ENCODE measurements around the gene METAP2.
"Not testable (repeated sequence)": the region's sequence is repeated elsewhere in the genome, so short reads cannot be mapped to it uniquely, and the experiment has no call there.

The METAP2 gene

DNA sequence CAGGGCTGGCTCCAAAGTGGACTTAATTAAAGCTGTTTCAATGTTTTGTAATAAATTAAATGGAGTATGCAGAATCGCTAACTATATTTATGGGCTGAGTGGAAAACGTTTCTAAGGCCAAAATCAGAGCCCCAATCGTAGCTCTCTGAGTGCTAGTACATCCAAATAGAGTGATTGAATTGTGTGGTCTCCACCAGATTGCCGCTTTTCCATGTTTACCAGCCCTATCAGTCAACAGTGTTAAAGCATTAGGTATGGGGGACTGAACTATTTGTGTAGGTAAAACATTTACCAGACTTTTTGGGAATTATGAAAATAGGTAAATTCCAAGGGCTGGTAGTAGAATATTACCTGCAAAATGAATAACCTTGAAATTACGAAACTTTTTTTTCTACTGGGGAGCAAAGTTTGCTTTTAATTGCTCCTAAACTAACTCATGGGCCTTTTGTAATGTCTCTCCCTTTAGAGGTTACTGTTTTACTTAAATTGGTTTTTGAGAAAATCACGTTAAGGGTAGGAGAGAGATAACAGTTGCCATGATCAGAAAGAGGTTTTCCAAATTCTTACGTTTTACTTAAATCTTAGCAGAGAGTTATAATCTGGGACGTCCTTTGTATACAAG is 28.0 kb upstream of the METAP2 start:
- DNase-seq (ENCODE audit: low spot score) (no peak), ATAC-seq (ENCODE audit: low read depth) (no peak)
- no peaks in the 10 kb centered on the region for H3K27me3 ChIP-seq (ENCODE audit: insufficient read depth, poor library complexity, severe bottlenecking)
- H3K4me1 ChIP-seq (ENCODE audit: insufficient read depth, poor library complexity, severe bottlenecking): no peaks in the 10 kb centered on the region
- TF ChIP-seq, protein P1, sequence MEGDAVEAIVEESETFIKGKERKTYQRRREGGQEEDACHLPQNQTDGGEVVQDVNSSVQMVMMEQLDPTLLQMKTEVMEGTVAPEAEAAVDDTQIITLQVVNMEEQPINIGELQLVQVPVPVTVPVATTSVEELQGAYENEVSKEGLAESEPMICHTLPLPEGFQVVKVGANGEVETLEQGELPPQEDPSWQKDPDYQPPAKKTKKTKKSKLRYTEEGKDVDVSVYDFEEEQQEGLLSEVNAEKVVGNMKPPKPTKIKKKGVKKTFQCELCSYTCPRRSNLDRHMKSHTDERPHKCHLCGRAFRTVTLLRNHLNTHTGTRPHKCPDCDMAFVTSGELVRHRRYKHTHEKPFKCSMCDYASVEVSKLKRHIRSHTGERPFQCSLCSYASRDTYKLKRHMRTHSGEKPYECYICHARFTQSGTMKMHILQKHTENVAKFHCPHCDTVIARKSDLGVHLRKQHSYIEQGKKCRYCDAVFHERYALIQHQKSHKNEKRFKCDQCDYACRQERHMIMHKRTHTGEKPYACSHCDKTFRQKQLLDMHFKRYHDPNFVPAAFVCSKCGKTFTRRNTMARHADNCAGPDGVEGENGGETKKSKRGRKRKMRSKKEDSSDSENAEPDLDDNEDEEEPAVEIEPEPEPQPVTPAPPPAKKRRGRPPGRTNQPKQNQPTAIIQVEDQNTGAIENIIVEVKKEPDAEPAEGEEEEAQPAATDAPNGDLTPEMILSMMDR (IDR thresholded peaks at IDR 0.05; ENCODE audit: poor library complexity, severe bottlenecking): no peak
- no peaks in the 10 kb centered on the region for H3K9me3 ChIP-seq (ENCODE audit: severe bottlenecking)
- H3K36me3 ChIP-seq (ENCODE audit: low read depth): no peaks in the 10 kb centered on the region
- H3K4me3 ChIP-seq (ENCODE audit: severe bottlenecking): no peak overlapping the region
- no peak overlapping the region for H3K27ac ChIP-seq (ENCODE audit: poor library complexity, severe bottlenecking)

DNA sequence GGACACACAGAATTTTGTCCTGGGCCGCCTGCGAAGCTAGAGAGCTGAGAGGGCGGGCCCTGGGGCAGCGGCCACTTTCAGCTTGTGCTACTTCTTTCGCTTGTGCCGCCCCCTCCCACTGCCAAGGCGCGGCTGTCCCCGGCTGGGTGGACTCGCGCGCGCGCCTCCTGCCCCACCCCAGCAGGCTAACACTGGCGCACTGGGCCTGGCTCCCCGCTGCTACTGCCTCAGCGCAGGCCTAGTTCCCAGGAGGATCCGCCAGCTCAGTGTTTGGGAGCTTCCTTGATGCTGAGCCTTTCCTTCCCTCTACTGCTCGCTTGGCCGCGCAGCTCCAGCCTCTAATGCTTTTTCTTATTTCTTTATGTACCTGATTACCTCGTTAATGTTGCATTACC is 27.4 kb upstream of the METAP2 start:
- DNase-seq (ENCODE audit: low spot score) (no peak), ATAC-seq (ENCODE audit: low read depth) (no peak)
- Histone ChIP-seq H3K36me3 (ENCODE audit: low read depth) (no peaks in the 10 kb centered on the region), H3K9me3 (ENCODE audit: severe bottlenecking) (no peaks in the 10 kb centered on the region), H3K4me1 (ENCODE audit: insufficient read depth, poor library complexity, severe bottlenecking) (no peaks in the 10 kb centered on the region), H3K4me3 (ENCODE audit: severe bottlenecking) (no peak overlapping the region), H3K27me3 (ENCODE audit: insufficient read depth, poor library complexity, severe bottlenecking) (no peaks in the 10 kb centered on the region), H3K27ac (ENCODE audit: poor library complexity, severe bottlenecking) (no peak overlapping the region)
- TF ChIP-seq, protein P1 (IDR thresholded peaks at IDR 0.05; ENCODE audit: poor library complexity, severe bottlenecking): no peak

DNA sequence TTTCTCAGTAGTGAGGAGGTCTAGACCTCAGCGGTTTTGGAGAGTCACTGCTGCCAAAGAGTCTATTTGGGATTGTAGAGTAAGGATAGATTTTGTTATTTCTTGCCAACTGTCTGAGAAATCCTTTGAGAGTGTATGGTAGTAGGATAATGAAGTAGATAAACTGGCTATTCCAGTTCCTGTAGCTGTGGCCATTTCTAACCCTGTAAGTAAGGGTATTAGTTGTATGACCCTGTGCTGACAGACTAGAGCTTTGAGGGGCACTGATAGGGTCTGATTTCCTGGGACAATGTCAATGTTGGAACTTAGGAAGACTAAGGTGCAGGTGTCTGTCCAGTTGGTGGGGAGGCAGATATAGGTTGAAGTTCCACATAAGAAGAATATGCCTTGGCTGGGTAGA is 24.3 kb upstream of the METAP2 start:
- not testable (repeated sequence) for ATAC-seq (ENCODE audit: low read depth); H3K4me3 ChIP-seq (ENCODE audit: severe bottlenecking); H3K4me1 ChIP-seq (ENCODE audit: insufficient read depth, poor library complexity, severe bottlenecking); H3K9me3 ChIP-seq (ENCODE audit: severe bottlenecking); H3K27me3 ChIP-seq (ENCODE audit: insufficient read depth, poor library complexity, severe bottlenecking); DNase-seq (ENCODE audit: low spot score); H3K36me3 ChIP-seq (ENCODE audit: low read depth); H3K27ac ChIP-seq (ENCODE audit: poor library complexity, severe bottlenecking)

DNA sequence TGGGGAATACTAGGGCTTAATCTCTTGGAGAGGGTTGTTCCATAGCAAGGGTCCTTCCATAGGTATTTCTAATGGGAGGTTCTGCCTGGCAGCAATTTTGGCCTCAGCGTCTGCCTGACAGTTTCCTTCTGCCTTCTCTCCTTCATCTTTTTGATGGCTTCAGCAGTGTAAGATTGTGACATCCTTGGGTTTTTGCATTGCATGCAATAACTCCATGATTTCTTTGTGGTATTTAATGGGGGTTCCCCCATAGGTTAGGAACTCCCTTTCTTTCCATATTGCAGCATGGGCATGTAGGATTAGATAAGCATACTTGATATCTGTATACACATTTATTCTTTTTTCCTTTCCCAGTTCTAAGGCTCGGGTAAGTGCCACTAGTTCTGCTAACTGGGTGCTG is 21.5 kb upstream of the METAP2 start:
- H3K36me3 ChIP-seq (ENCODE audit: low read depth); H3K9me3 ChIP-seq (ENCODE audit: severe bottlenecking); H3K27ac ChIP-seq (ENCODE audit: poor library complexity, severe bottlenecking); H3K4me1 ChIP-seq (ENCODE audit: insufficient read depth, poor library complexity, severe bottlenecking); H3K27me3 ChIP-seq (ENCODE audit: insufficient read depth, poor library complexity, severe bottlenecking); H3K4me3 ChIP-seq (ENCODE audit: severe bottlenecking); ATAC-seq (ENCODE audit: low read depth); DNase-seq (ENCODE audit: low spot score): not testable (repeated sequence)

DNA sequence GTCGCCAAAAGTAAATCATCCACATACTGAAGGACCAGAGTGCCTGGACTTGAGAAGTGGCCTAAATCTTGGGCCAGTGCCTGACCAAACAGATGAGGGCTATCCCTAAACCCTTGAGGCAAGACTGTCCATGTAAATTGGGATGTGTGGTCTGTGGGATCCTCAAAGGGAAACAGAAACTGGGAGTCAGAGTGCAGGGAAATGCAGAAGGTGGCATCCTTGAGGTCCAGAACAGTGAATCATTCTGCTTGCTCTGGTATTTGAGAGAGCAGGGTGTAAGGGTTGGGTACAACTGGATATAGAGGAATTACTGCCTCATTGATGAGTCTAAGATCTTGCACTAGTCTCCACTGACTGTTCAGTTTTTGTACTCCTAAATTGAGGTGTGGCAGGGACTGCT is 20.1 kb upstream of the METAP2 start:
- ATAC-seq (ENCODE audit: low read depth); H3K4me3 ChIP-seq (ENCODE audit: severe bottlenecking); H3K4me1 ChIP-seq (ENCODE audit: insufficient read depth, poor library complexity, severe bottlenecking); H3K36me3 ChIP-seq (ENCODE audit: low read depth); H3K9me3 ChIP-seq (ENCODE audit: severe bottlenecking); H3K27ac ChIP-seq (ENCODE audit: poor library complexity, severe bottlenecking); H3K27me3 ChIP-seq (ENCODE audit: insufficient read depth, poor library complexity, severe bottlenecking); DNase-seq (ENCODE audit: low spot score): not testable (repeated sequence)

DNA sequence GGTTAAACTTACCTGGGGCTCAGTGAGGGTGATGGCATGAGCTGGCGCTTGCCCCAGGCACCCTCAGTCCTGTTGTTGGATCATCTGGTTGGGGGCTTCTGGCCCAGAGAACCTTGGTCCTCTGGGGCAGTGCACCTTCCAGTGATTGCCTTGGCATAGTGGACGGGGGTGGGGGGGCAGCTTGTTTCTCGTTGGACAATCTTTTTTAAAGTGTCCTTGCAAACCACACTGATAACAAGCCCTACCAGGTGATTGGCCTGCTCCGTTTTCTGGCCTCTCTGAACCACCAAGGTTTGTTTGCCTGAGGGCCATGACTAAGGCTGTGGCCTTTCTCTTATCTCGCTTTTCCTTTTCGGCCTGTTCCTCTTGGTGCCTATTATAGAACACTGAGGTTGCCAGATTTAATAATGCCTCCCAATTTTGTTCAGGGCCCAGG is 19.2 kb upstream of the METAP2 start:
- H3K36me3 ChIP-seq (ENCODE audit: low read depth); H3K27ac ChIP-seq (ENCODE audit: poor library complexity, severe bottlenecking); H3K27me3 ChIP-seq (ENCODE audit: insufficient read depth, poor library complexity, severe bottlenecking); H3K4me3 ChIP-seq (ENCODE audit: severe bottlenecking); H3K4me1 ChIP-seq (ENCODE audit: insufficient read depth, poor library complexity, severe bottlenecking); ATAC-seq (ENCODE audit: low read depth); H3K9me3 ChIP-seq (ENCODE audit: severe bottlenecking); DNase-seq (ENCODE audit: low spot score): not testable (repeated sequence)

DNA sequence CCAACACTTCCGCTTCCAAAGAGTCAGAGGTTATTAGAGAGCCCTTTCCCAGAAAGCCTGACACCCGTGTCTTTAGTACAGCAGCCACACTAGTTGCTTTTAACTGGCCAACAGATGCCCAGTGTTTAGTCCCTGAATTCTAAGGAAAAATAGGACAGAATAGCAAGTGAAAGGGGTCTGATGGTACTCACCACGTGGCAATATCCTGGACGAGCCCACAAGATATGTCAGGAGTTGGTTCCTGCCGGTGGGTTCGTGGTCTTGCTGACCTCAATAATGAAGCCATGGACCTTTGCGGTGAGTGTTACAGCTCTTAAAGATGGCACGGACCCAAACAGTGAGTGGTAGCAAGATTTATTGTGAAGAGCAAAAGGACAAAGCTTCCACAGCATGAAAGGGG is 16.3 kb upstream of the METAP2 start:
- not testable (repeated sequence) for H3K4me3 ChIP-seq (ENCODE audit: severe bottlenecking); H3K4me1 ChIP-seq (ENCODE audit: insufficient read depth, poor library complexity, severe bottlenecking); H3K27me3 ChIP-seq (ENCODE audit: insufficient read depth, poor library complexity, severe bottlenecking); ATAC-seq (ENCODE audit: low read depth); H3K9me3 ChIP-seq (ENCODE audit: severe bottlenecking); DNase-seq (ENCODE audit: low spot score); H3K27ac ChIP-seq (ENCODE audit: poor library complexity, severe bottlenecking); H3K36me3 ChIP-seq (ENCODE audit: low read depth)

Data from RWPE2 (cell line).